Naive thymus-derived CD4-positive, alpha-beta T cell (primary cell): ENCODE results near the gene PIGN. TPM values are rescaled to one million over a fixed set of nuclear protein-coding genes. Genes with fewer than 3 reads are reported as not detected.
A peak's percentile ranks its signal among the peaks of the same experiment; 100 is the strongest.

Source experiments
- ATAC-seq: fragments of 150-1000 bp; cut with Tn5 transposase; 2 replicates; pipeline ENCODE4 v1.10.0; 2021; ENCODE audit warnings: mild to moderate bottlenecking, moderate library complexity
- CTCF ChIA-PET: fragments of 350-600 bp; sonication (Branson Sonifier 250); formaldehyde crosslinking; loops from one replicate; lab custom pipeline; 2021; ENCODE audit warnings: antibody characterized with exemption; lab: Charles Lee
- POLR2A ChIA-PET: fragments of 350-600 bp; sonication (Branson Sonifier 250); formaldehyde crosslinking; loops from one replicate; lab custom pipeline; 2021; ENCODE audit warnings: antibody characterized with exemption, inconsistent platforms; lab: Charles Lee
- DNase-seq, 9 donors: peaks; one replicate each; pipeline versions ENCODE4 v3.0.0 to v3.0.0-alpha.2; 2020 to 2022; ENCODE audit warnings: mixed read lengths in 1 of 9
- H3K27ac ChIP-seq: one replicate; pipeline ENCODE4 v1.7.0; 2013; ENCODE audit warnings: mild to moderate bottlenecking, low read depth, low read length, moderate library complexity
- H3K27me3 ChIP-seq, 2 donors: one replicate each; pipeline ENCODE4 v1.7.0; 2013; ENCODE audit warnings: low read length in 2 of 2, mild to moderate bottlenecking in 2 of 2, moderate library complexity in 2 of 2; ENCODE audit not compliant: control insufficient read depth in 2 of 2, insufficient read depth in 2 of 2
- H3K36me3 ChIP-seq, 3 experiments: 1 replicate in 2 of 3; 2 replicates in 1 of 3; pipeline ENCODE4 v1.7.0; 2013; ENCODE audit warnings: low read length in 3 of 3, mild to moderate bottlenecking in 3 of 3, moderate library complexity in 1 of 3; ENCODE audit not compliant: insufficient read depth in 3 of 3, control insufficient read depth in 2 of 3
- H3K4me1 ChIP-seq, 2 donors: one replicate each; pipeline ENCODE4 v1.7.0; 2013; ENCODE audit warnings: low read length in 2 of 2, mild to moderate bottlenecking in 2 of 2, moderate library complexity in 1 of 2; ENCODE audit not compliant: control insufficient read depth in 2 of 2, insufficient read depth in 2 of 2
- H3K4me3 ChIP-seq: 2 replicates; pipeline ENCODE4 v1.7.0; 2013; ENCODE audit warnings: mild to moderate bottlenecking, low read length
- H3K9me3 ChIP-seq, 3 experiments: 1 replicate in 2 of 3; 2 replicates in 1 of 3; pipeline ENCODE4 v1.7.0; 2013; ENCODE audit warnings: low read length in 3 of 3; ENCODE audit not compliant: control insufficient read depth in 2 of 3
- H3K27ac Mint-ChIP-seq, 9 donors: one replicate each; pipeline ENCODE4 v1.8.0; 2020 to 2022; ENCODE audit warnings: mixed read lengths in 9 of 9, mild to moderate bottlenecking in 8 of 9, moderate library complexity in 5 of 9, inconsistent platforms in 2 of 9
- H3K27me3 Mint-ChIP-seq, 5 donors: one replicate each; pipeline ENCODE4 v1.8.0; 2021 to 2022; ENCODE audit warnings: mixed read lengths in 5 of 5, mild to moderate bottlenecking in 1 of 5
- H3K36me3 Mint-ChIP-seq, 5 donors: one replicate each; pipeline ENCODE4 v1.8.0; 2020 to 2022; ENCODE audit warnings: mixed read lengths in 5 of 5, mild to moderate bottlenecking in 3 of 5, inconsistent platforms in 1 of 5
- H3K4me1 Mint-ChIP-seq, 7 donors: one replicate each; pipeline ENCODE4 v1.8.0; 2020 to 2022; ENCODE audit warnings: mixed read lengths in 7 of 7, mild to moderate bottlenecking in 3 of 7, inconsistent platforms in 1 of 7
- H3K4me3 Mint-ChIP-seq, 10 donors: one replicate each; pipeline ENCODE4 v1.8.0; 2020 to 2022; ENCODE audit warnings: mild to moderate bottlenecking in 10 of 10, mixed read lengths in 10 of 10, moderate library complexity in 6 of 10, inconsistent platforms in 2 of 10
- H3K9me3 Mint-ChIP-seq, 11 donors: one replicate each; pipeline ENCODE4 v1.8.0; 2020 to 2022; ENCODE audit warnings: mixed read lengths in 11 of 11, mild to moderate bottlenecking in 4 of 11, inconsistent platforms in 1 of 11, moderate library complexity in 1 of 11
- intact Hi-C, 2 donors: fragments of 100-400 bp; cut with micrococcal nuclease; formaldehyde crosslinking; loops; one replicate each; pipeline ENCODE4 v1.15.1; 2023
- polyA plus RNA-seq, 2 donors: library from polyadenylated mRNA; unstranded; fragments of 300-500 nt; fragmentation: Illumina TruSeq; gene quantifications; one replicate each; pipeline ENCODE4 v1.2.3, GENCODE V29; 2021
- total RNA-seq, 6 experiments: library from RNA in 5 of 6; stranded (reverse) in 5 of 6; gene quantifications; 1 replicate in 5 of 6; 2 replicates in 1 of 6; pipeline ENCODE4 v1.2.3 and lab custom pipeline; 2021 to 2026

The PIGN gene
- total and polyA plus RNA-seq, 7 experiments from 2014 or later, result 15.5 to 29.8 (median 21.4) TPM

GRCh38 chr18:62200121-62200914 is 13.5 kb upstream of the PIGN start:
- CTCF ChIA-PET, result interaction anchor here (0.6 to 1.2 kb wide), 3 partner anchors 26 to 203 kb away, joined by 3 read pairs; no protein-coding TSS in a partner anchor
- POLR2A ChIA-PET, result no interaction called here
- ATAC-seq (no peak), DNase-seq (peak in 1 of 9 donors; percentile 8)
- peaks cover 0 to 10% of the 10 kb centered on the region in 2 donors for H3K4me1 ChIP-seq
- no peaks in the 10 kb centered on the region for H3K9me3 ChIP-seq
- H3K27ac ChIP-seq, result no peak overlapping the region
- no peaks in the 10 kb centered on the region for H3K27me3 ChIP-seq
- Mint-ChIP-seq H3K27me3 (no peaks in the 10 kb centered on the region), H3K4me3 (no peak overlapping the region), H3K36me3 (peaks cover 0 to 4% (median 4%) of the 10 kb centered on the region in 5 donors), H3K4me1 (peaks cover 29 to 73% (median 65%) of the 10 kb centered on the region in 7 donors), H3K27ac (peak overlapping the region in 1 of 9 donors; percentile 64), H3K9me3 (no peaks in the 10 kb centered on the region)
- intact Hi-C loops, result no loop called here
- no peaks in the 10 kb centered on the region for H3K36me3 ChIP-seq
- no peak overlapping the region for H3K4me3 ChIP-seq

- no peak overlapping the region for H3K27ac ChIP-seq
- H3K9me3 Mint-ChIP-seq, result no peaks in the 10 kb centered on the region
- H3K36me3 ChIP-seq, result no peaks in the 10 kb centered on the region
- no peak for DNase-seq
- no peaks in the 10 kb centered on the region for H3K27me3 Mint-ChIP-seq
- ATAC-seq, result no peak
- no peak overlapping the region for H3K27ac Mint-ChIP-seq
- peaks cover 30 to 72% (median 62%) of the 10 kb centered on the region in 7 donors for H3K4me1 Mint-ChIP-seq
- ChIA-PET POLR2A (interaction anchor here (3.1 kb wide), 1 partner anchor 12 kb away, joined by 16 read pairs; the partner anchor contains the start of genes PIGN and RELCH), CTCF (interaction anchor here (0.6 to 1.2 kb wide), 3 partner anchors 26 to 203 kb away, joined by 3 read pairs; no protein-coding TSS in a partner anchor)
- peaks cover 0 to 4% (median 4%) of the 10 kb centered on the region in 5 donors for H3K36me3 Mint-ChIP-seq
- no peak overlapping the region for H3K4me3 ChIP-seq
- H3K9me3 ChIP-seq, result no peaks in the 10 kb centered on the region
- no peaks in the 10 kb centered on the region for H3K27me3 ChIP-seq
- H3K4me1 ChIP-seq, result peaks cover 0 to 10% of the 10 kb centered on the region in 2 donors
- intact Hi-C loops, result loop anchor here in 1 of 2 donors (1.0 kb wide), 1 partner anchor 12 kb away; the partner anchor contains the start of genes PIGN and RELCH
- H3K4me3 Mint-ChIP-seq, result no peak overlapping the region
Observed at GRCh38 chr18:62199629-62200028, 12.8 kb upstream of the PIGN start.

- Histone ChIP-seq H3K4me3 (no peak overlapping the region), H3K27me3 (no peaks in the 10 kb centered on the region), H3K9me3 (no peaks in the 10 kb centered on the region), H3K27ac (no peak overlapping the region), H3K36me3 (no peaks in the 10 kb centered on the region), H3K4me1 (peaks cover 3 to 15% of the 10 kb centered on the region in 2 donors)
- intact Hi-C loops, result no loop called here
- Mint-ChIP-seq H3K27me3 (no peaks in the 10 kb centered on the region), H3K4me3 (peak overlapping the region in 3 of 10 donors; percentile 17 to 45 (median 30)), H3K4me1 (peaks cover 38 to 81% (median 73%) of the 10 kb centered on the region in 7 donors), H3K36me3 (peaks cover 0 to 4% (median 4%) of the 10 kb centered on the region in 5 donors), H3K27ac (peak overlapping the region in 2 of 9 donors; percentile 0), H3K9me3 (no peaks in the 10 kb centered on the region)
- DNase-seq, result no peak
- CTCF ChIA-PET, result interaction anchor here (1.2 kb wide), 1 partner anchor 51 kb away, joined by 5 read pairs; no protein-coding TSS in a partner anchor
- no peak for ATAC-seq
- POLR2A ChIA-PET, result interaction anchor here (0.6 to 3.1 kb wide), 2 partner anchors 11 to 119 kb away, joined by 3 to 16 read pairs; partner anchors contain the start of genes PIGN and RELCH
Observed at GRCh38 chr18:62198259-62198658, 11.4 kb upstream of the PIGN start.

- Histone ChIP-seq H3K4me3 (no peak overlapping the region), H3K36me3 (no peaks in the 10 kb centered on the region), H3K4me1 (peaks cover 7 to 15% of the 10 kb centered on the region in 2 donors), H3K27ac (no peak overlapping the region), H3K27me3 (no peaks in the 10 kb centered on the region), H3K9me3 (no peaks in the 10 kb centered on the region)
- Mint-ChIP-seq H3K4me1 (peaks cover 51 to 86% (median 79%) of the 10 kb centered on the region in 7 donors), H3K4me3 (peak overlapping the region in 3 of 10 donors; percentile 8 to 16 (median 8)), H3K27me3 (no peaks in the 10 kb centered on the region), H3K36me3 (peaks cover 0 to 11% (median 5%) of the 10 kb centered on the region in 5 donors), H3K27ac (peak overlapping the region in 1 of 9 donors; percentile 0), H3K9me3 (peaks cover 0 to 2% (median 0%) of the 10 kb centered on the region in 11 donors)
- ChIA-PET POLR2A (interaction anchor here (0.6 to 3.1 kb wide), 3 partner anchors 10 to 1284 kb away, joined by 3 to 16 read pairs (median 3); partner anchors contain the start of genes PIGN and RELCH), CTCF (interaction anchor here (1.2 kb wide), 1 partner anchor 52 kb away, joined by 5 read pairs; no protein-coding TSS in a partner anchor)
- no peak for DNase-seq
- ATAC-seq, result no peak
- intact Hi-C loops, result loop anchor here in 1 of 2 donors (2.0 kb wide), 1 partner anchor 34 kb away; no protein-coding TSS in a partner anchor
Observed at GRCh38 chr18:62196980-62197379, 10.1 kb upstream of the PIGN start.

GRCh38 chr18:62196079-62196478 is 9.2 kb upstream of the PIGN start:
- intact Hi-C loops, result loop anchor here in 1 of 2 donors (2.0 kb wide), 1 partner anchor 35 kb away; no protein-coding TSS in a partner anchor
- peaks cover 0 to 2% (median 0%) of the 10 kb centered on the region in 11 donors for H3K9me3 Mint-ChIP-seq

GRCh38 chr18:62189208-62189607 is 2.4 kb upstream of the PIGN start:
- intact Hi-C loops, result loop anchor here (5.0 to 10.0 kb wide), 5 partner anchors 297 to 1786 kb away; partner anchors contain the start of genes RNF152 (in 1 of the 2) and SERPINB8 (in 1 of the 2)
- H3K27me3 ChIP-seq, result no peaks in the 10 kb centered on the region
- CTCF ChIA-PET, result interaction anchor here (1.0 kb wide), 1 partner anchor 60 kb away, joined by 5 read pairs; no protein-coding TSS in a partner anchor
- POLR2A ChIA-PET, result interaction anchor here (0.7 to 0.9 kb wide), 2 partner anchors 60 to 256 kb away, joined by 4 to 5 read pairs; no protein-coding TSS in a partner anchor
- peaks cover 0 to 13% (median 0%) of the 10 kb centered on the region in 3 experiments for H3K36me3 ChIP-seq
- H3K27me3 Mint-ChIP-seq, result no peaks in the 10 kb centered on the region
- H3K9me3 Mint-ChIP-seq, result peaks cover 0 to 2% (median 0%) of the 10 kb centered on the region in 11 donors
- H3K36me3 Mint-ChIP-seq, result peaks cover 5 to 25% (median 13%) of the 10 kb centered on the region in 5 donors
- no peak for ATAC-seq
- peaks cover 66 to 92% (median 83%) of the 10 kb centered on the region in 7 donors for H3K4me1 Mint-ChIP-seq
- H3K27ac ChIP-seq, result no peak overlapping the region
- H3K9me3 ChIP-seq, result no peaks in the 10 kb centered on the region
- DNase-seq, result no peak
- H3K4me3 Mint-ChIP-seq, result peak overlapping the region; percentile 96 to 100 (median 99)
- peak overlapping the region in 1 of 9 donors; percentile 8 for H3K27ac Mint-ChIP-seq
- peaks cover 22 to 25% of the 10 kb centered on the region in 2 donors for H3K4me1 ChIP-seq
- H3K4me3 ChIP-seq, result peak overlapping the region; percentile 97

More at GRCh38 chr18:62196079-62196478, 9.2 kb upstream of the PIGN start:
- POLR2A ChIA-PET, result interaction anchor here (0.7 kb wide), 1 partner anchor 331 kb away, joined by 3 read pairs; no protein-coding TSS in a partner anchor
- peaks cover 0 to 20% (median 9%) of the 10 kb centered on the region in 5 donors for H3K36me3 Mint-ChIP-seq
- CTCF ChIA-PET, result interaction anchor here (1.2 kb wide), 1 partner anchor 53 kb away, joined by 5 read pairs; no protein-coding TSS in a partner anchor
- peak overlapping the region in 1 of 10 donors; percentile 16 for H3K4me3 Mint-ChIP-seq
- H3K27me3 Mint-ChIP-seq, result no peaks in the 10 kb centered on the region
- H3K4me1 Mint-ChIP-seq, result peaks cover 60 to 92% (median 85%) of the 10 kb centered on the region in 7 donors
- no peak overlapping the region for H3K27ac ChIP-seq
- ATAC-seq (no peak), DNase-seq (no peak)
- no peak overlapping the region for H3K4me3 ChIP-seq
- H3K36me3 ChIP-seq, result no peaks in the 10 kb centered on the region
- peaks cover 7 to 15% of the 10 kb centered on the region in 2 donors for H3K4me1 ChIP-seq
- no peaks in the 10 kb centered on the region for H3K27me3 ChIP-seq
- no peaks in the 10 kb centered on the region for H3K9me3 ChIP-seq
- peak overlapping the region in 2 of 9 donors; percentile 0 to 42 for H3K27ac Mint-ChIP-seq
